Breast epithelium (tissue), 3 donors: Measurements from ENCODE around the gene OR6C75.

Source experiments
- POLR2A ChIP-seq: fragments of 450-650 bp; IDR thresholded peaks from one replicate; pipeline ENCODE4 v1.6.1; 2016; ENCODE audit warnings: antibody characterized with exemption, mild to moderate bottlenecking, moderate library complexity
- POLR2AphosphoS5 ChIP-seq, 3 donors: sonication (generic); formaldehyde crosslinking; IDR thresholded peaks; one replicate each; pipeline ENCODE4 v1.6.1; 2017; ENCODE audit warnings: antibody characterized with exemption in 3 of 3
- TF ChIP-seq, protein P1 (sequence below), 3 donors: fragments of 450-650 bp; IDR thresholded peaks; one replicate each; pipeline ENCODE4 v1.5.1; 2016 to 2017; ENCODE audit warnings: antibody characterized with exemption in 3 of 3, mild to moderate bottlenecking in 3 of 3, moderate library complexity in 3 of 3

DNA sequence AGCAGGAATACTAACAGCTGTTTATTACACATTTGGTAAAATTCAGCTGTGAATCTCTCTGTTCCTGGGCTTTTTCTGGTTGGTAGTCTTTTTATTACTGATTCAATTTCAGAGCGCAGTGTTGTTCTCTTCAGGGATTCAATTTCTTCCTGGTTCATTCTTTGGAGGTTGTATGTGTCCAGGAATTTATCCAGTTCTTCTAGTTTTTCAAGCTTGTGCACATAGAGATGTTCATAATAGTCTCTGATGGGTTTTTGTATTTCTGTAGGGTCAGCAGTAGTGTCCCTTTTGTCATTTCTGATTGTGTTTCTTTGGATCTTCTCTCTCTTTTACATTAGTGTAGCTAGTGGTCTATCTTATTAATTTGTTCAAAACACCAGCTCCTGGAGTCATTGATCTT, 54.2 kb downstream of the OR6C75 start:
- no peak for TF ChIP-seq POLR2A
- TF ChIP-seq, protein P1, sequence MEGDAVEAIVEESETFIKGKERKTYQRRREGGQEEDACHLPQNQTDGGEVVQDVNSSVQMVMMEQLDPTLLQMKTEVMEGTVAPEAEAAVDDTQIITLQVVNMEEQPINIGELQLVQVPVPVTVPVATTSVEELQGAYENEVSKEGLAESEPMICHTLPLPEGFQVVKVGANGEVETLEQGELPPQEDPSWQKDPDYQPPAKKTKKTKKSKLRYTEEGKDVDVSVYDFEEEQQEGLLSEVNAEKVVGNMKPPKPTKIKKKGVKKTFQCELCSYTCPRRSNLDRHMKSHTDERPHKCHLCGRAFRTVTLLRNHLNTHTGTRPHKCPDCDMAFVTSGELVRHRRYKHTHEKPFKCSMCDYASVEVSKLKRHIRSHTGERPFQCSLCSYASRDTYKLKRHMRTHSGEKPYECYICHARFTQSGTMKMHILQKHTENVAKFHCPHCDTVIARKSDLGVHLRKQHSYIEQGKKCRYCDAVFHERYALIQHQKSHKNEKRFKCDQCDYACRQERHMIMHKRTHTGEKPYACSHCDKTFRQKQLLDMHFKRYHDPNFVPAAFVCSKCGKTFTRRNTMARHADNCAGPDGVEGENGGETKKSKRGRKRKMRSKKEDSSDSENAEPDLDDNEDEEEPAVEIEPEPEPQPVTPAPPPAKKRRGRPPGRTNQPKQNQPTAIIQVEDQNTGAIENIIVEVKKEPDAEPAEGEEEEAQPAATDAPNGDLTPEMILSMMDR (IDR thresholded peaks at IDR 0.05), result no peak
- no peak for TF ChIP-seq POLR2AphosphoS5 (IDR thresholded peaks at IDR 0.05)
